Measurements from ENCODE around the gene NLRC3. TPM values are rescaled to one million over a fixed set of nuclear protein-coding genes. Genes with fewer than 3 reads are reported as not detected.

Gene NLRC3, protein sequence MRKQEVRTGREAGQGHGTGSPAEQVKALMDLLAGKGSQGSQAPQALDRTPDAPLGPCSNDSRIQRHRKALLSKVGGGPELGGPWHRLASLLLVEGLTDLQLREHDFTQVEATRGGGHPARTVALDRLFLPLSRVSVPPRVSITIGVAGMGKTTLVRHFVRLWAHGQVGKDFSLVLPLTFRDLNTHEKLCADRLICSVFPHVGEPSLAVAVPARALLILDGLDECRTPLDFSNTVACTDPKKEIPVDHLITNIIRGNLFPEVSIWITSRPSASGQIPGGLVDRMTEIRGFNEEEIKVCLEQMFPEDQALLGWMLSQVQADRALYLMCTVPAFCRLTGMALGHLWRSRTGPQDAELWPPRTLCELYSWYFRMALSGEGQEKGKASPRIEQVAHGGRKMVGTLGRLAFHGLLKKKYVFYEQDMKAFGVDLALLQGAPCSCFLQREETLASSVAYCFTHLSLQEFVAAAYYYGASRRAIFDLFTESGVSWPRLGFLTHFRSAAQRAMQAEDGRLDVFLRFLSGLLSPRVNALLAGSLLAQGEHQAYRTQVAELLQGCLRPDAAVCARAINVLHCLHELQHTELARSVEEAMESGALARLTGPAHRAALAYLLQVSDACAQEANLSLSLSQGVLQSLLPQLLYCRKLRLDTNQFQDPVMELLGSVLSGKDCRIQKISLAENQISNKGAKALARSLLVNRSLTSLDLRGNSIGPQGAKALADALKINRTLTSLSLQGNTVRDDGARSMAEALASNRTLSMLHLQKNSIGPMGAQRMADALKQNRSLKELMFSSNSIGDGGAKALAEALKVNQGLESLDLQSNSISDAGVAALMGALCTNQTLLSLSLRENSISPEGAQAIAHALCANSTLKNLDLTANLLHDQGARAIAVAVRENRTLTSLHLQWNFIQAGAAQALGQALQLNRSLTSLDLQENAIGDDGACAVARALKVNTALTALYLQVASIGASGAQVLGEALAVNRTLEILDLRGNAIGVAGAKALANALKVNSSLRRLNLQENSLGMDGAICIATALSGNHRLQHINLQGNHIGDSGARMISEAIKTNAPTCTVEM
- total RNA-seq (2022; extraction: Qiagen RNA extraction), result 0.02 to 0.08 TPM in 2 of 5 replicates, not detected in the others

DNA sequence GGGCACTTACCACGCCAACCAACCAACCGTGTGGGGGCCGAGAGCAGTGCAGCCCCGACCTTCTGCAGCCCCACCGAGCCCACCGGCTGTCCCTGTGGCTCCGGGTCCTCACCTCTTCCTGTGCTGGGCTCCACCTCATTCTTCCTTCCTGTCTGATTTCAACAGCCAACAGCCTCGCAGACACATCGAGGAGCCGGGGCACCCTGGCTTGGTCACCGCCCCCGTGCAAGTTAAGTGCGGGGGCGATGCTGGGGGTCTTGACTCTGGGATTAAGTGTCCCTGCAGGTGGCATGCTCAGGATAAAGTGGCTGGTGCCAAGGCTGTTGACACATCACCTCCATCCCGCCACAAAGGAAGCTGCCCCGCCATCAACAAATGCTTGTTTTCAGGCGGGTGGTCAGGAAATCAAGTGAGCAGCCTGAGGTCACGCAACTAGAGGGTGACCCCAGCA lies at the start of gene NLRC3:
NLRC3 (minus strand) TSS at position 102 of the 451 bp plus-strand sequence. CDS start 12,367 bp downstream, outside the sequence.

DNA sequence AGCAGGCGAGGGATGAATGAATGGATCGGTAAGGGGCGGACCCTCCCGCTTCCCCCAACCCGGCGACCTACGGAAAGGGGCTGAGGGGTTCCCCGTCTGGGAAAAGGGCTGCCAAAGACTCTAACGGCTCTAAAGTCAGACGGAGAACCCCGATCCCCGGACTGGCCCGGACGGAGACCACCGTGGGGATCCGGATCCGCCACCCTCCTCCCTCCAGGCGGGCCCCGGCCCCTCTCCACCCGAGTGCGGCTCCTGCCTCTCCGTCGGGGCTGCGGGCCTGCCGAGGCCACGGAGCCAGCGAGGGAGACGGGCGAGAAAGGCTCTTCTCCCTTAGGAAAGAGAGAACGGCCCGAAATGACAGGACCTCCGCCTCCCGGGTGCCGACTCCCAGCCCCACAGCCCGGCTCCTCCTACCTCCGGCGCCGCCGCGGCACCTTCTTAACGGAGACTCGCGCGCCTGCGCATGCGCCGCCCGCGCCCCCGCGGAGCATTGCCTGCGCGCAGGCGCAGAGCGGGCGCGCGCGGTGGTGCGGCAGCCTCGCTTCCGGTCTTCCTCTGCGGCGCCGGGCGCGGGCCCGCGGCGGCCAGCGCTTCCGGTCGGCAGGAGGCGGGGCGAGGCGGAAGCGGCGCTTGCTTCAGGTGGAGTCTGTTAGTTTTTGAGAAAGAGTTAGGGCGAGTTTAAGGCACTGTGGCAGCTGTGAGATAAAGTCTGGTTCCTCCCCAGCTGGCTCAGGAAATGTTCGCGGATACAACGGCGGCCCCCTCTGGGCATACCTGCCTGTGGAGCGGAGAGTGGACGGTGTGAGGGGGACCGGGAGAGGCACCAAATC lies 34.2 kb upstream of the NLRC3 start, which contains the start of gene SLX4:
SLX4 (minus strand) TSS at position 461 of the 830 bp plus-strand sequence. CDS start 2,642 bp downstream, outside the sequence.

DNA sequence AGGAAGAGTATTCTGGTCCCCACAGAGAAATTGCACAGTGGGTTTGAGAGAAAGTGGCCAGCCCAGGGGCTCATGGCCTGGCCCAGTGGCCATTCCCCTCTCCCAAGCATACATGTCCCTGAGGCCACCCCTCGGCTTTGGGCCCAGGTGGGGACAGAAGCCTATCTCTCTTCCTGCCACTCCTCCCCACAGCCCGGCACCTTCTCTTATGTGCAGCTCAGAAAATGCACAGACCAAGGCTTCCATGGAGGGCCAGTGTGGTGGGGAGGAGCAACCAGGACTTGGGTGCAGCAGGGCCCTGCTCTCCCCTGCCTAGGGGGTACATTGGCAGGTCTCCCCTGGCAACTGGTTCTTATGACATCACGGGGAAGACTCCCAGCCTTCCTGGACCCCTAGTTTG lies 82.0 kb downstream of the NLRC3 start, which contains the start of gene C16orf90:
C16orf90 (minus strand) TSS at position 314 of the 400 bp plus-strand sequence; CDS start at position 246, 68 bp downstream.

Other genes starting within 250 kb of the NLRC3 start
- gene OR2C1, start 221.5 kb downstream of the NLRC3 start, total RNA-seq (2022; extraction: Qiagen RNA extraction), result not detected in 5 replicates
- gene ZSCAN32, start 176.4 kb downstream of the NLRC3 start, total RNA-seq (2022; extraction: Qiagen RNA extraction), result 10.8 to 18.4 TPM (median 14.8 TPM) in 5 replicates
- gene ZNF174, start 176.2 kb downstream of the NLRC3 start, total RNA-seq (2022; extraction: Qiagen RNA extraction), result 12.3 to 14.5 TPM (median 12.8 TPM) in 5 replicates
- gene ZNF597, start 133.9 kb downstream of the NLRC3 start, total RNA-seq (2022; extraction: Qiagen RNA extraction), result 0.95 to 1.3 TPM (median 1.0 TPM) in 5 replicates
- gene NAA60, start 133.7 kb downstream of the NLRC3 start, total RNA-seq (2022; extraction: Qiagen RNA extraction), result 46.2 to 54.0 TPM (median 52.7 TPM) in 5 replicates
- gene C16orf90, start 81.9 kb downstream of the NLRC3 start, total RNA-seq (2022; extraction: Qiagen RNA extraction), result not detected in 5 replicates
- 17.4 to 20.5 TPM (median 19.0 TPM) in 5 replicates for gene CLUAP1, start 76.4 kb downstream of the NLRC3 start, total RNA-seq (2022; extraction: Qiagen RNA extraction)
- gene SLX4, start 34.2 kb upstream of the NLRC3 start, total RNA-seq (2022; extraction: Qiagen RNA extraction), result 3.9 to 5.2 TPM (median 4.7 TPM) in 5 replicates
- gene DNASE1, start 77.3 kb upstream of the NLRC3 start, total RNA-seq (2022; extraction: Qiagen RNA extraction), result 2.2 to 4.4 TPM (median 3.9 TPM) in 5 replicates
- 121 to 141 TPM (median 133 TPM) in 5 replicates for gene TRAP1, start 140.1 kb upstream of the NLRC3 start, total RNA-seq (2022; extraction: Qiagen RNA extraction)